Suprapubic skin (tissue), 4 donors: ENCODE data around the gene KIF4A. TPM values are rescaled to one million over a fixed set of nuclear protein-coding genes. Genes with fewer than 3 reads are reported as not detected.

Experiments
- DNase-seq, 2 donors: peaks; one replicate each; pipeline ENCODE4 v3.0.0-alpha.2; 2019; ENCODE audit warnings: low spot score in 2 of 2
- H3K27ac ChIP-seq: fragments of 200-600 bp; sonication (generic); one replicate; pipeline ENCODE4 v1.5.1; 2019
- H3K27me3 ChIP-seq: fragments of 200-600 bp; sonication (generic); one replicate; pipeline ENCODE4 v1.5.1; 2019
- H3K36me3 ChIP-seq: fragments of 200-600 bp; sonication (generic); one replicate; pipeline ENCODE4 v1.5.1; 2019
- H3K4me1 ChIP-seq: fragments of 200-600 bp; sonication (generic); one replicate; pipeline ENCODE4 v1.5.1; 2019
- H3K4me3 ChIP-seq: fragments of 200-600 bp; sonication (generic); one replicate; pipeline ENCODE4 v1.5.1; 2019; ENCODE audit warnings: mild to moderate bottlenecking
- H3K9me3 ChIP-seq: fragments of 200-600 bp; sonication (generic); one replicate; pipeline ENCODE4 v1.5.1; 2019
- CTCF ChIP-seq, 2 donors: fragments of 200-600 bp in 1 of 2; fragments of 450-650 bp in 1 of 2; sonication (generic) in 1 of 2; IDR thresholded peaks; one replicate each; pipeline ENCODE4 v1.5.1; 2016 to 2019; ENCODE audit warnings: antibody characterized with exemption in 2 of 2, mild to moderate bottlenecking in 1 of 2, moderate library complexity in 1 of 2
- EP300 ChIP-seq: sonication (generic); formaldehyde crosslinking; IDR thresholded peaks from one replicate; pipeline ENCODE4 v1.6.1; 2017; ENCODE audit warnings: antibody characterized with exemption
- POLR2A ChIP-seq, 2 donors: fragments of 450-650 bp; IDR thresholded peaks; one replicate each; pipeline ENCODE4 v1.6.1; 2017; ENCODE audit warnings: antibody characterized with exemption in 2 of 2, mild to moderate bottlenecking in 2 of 2, moderate library complexity in 2 of 2
- POLR2AphosphoS5 ChIP-seq, 3 donors: sonication (generic); formaldehyde crosslinking; IDR thresholded peaks; one replicate each; pipeline ENCODE4 v1.6.1; 2017; ENCODE audit warnings: antibody characterized with exemption in 3 of 3
- WGBS: methylation state at CpG from one replicate; pipeline ENCODE4 v1.1.5; 2018; 5-methylcytosine and 5-hydroxymethylcytosine counted together
- total RNA-seq, 4 donors: library from RNA; depleted of rRNA; stranded (reverse); fragments of >200 nt; gene quantifications; one replicate each; pipeline ENCODE4 v1.1.0, GENCODE V29; 2016

Gene KIF4A
- total RNA-seq, 4 donors from 2014 or later = 1.4 to 2.3 (median 1.9) TPM

- Histone ChIP-seq H3K9me3 (no peaks in the 10 kb centered on the region), H3K4me1 (no peaks in the 10 kb centered on the region), H3K27ac (no peak overlapping the region), H3K27me3 (no peaks in the 10 kb centered on the region), H3K4me3 (no peak overlapping the region), H3K36me3 (no peaks in the 10 kb centered on the region)
- 71% methylated on average over 2 of the region's 2 CpGs for WGBS
- DNase-seq = no peak
- TF ChIP-seq EP300 = no peak
- TF ChIP-seq POLR2AphosphoS5 (IDR thresholded peaks at IDR 0.05) = no peak
- no peak for TF ChIP-seq POLR2A (IDR thresholded peaks at IDR 0.05)
- no peak for TF ChIP-seq CTCF (IDR thresholded peaks at IDR 0.05)
Observed at GRCh38 chrX:70255452-70255851, 34.5 kb upstream of the KIF4A start.

- Histone ChIP-seq H3K36me3 (no peaks in the 10 kb centered on the region), H3K4me3 (no peak overlapping the region), H3K27me3 (no peaks in the 10 kb centered on the region), H3K27ac (no peak overlapping the region), H3K4me1 (peaks cover 2% of the 10 kb centered on the region), H3K9me3 (no peaks in the 10 kb centered on the region)
- TF ChIP-seq POLR2AphosphoS5 (IDR thresholded peaks at IDR 0.05) = no peak
- TF ChIP-seq CTCF (IDR thresholded peaks at IDR 0.05) = no peak
- no peak for TF ChIP-seq EP300
- no peak for TF ChIP-seq POLR2A (IDR thresholded peaks at IDR 0.05)
- WGBS = 61% methylated on average over 4 of the region's 5 CpGs
- no peak for DNase-seq
Observed at GRCh38 chrX:70257423-70258288, 32.2 kb upstream of the KIF4A start.

DNA sequence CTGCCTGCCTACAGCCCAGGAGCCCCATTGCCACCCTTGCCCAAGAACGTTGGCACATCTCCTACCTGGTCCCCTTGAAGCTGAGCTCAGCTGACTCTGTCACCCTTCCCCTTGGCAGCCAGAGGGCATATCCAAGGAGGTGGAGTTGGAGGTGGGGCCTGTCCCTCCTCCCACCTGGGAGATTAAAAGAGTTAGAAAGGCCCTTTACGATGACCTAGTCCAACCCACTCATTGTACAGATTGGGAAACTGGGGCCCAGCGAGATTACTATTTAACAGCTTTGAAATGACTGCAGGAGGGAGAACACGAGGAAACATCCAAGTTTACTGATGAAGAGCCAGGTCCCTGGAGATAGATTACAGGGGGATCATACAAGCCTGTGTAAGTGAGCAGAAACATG, 29.8 kb upstream of the KIF4A start, which contains the start of gene P2RY4:
Gene P2RY4 (minus strand): TSS at position 101 of the 400 bp plus-strand sequence. CDS start 580 bp downstream, outside the sequence.
- no peaks in the 10 kb centered on the region for H3K9me3 ChIP-seq
- WGBS = 67% methylated on average over 4 of the region's 4 CpGs
- no peaks in the 10 kb centered on the region for H3K36me3 ChIP-seq
- no peak for DNase-seq
- H3K27ac ChIP-seq = no peak within 1 kb of the TSS
- no peaks in the 10 kb centered on the region for H3K27me3 ChIP-seq
- no peak for TF ChIP-seq POLR2A (IDR thresholded peaks at IDR 0.05)
- TF ChIP-seq EP300 = no peak
- TF ChIP-seq CTCF (IDR thresholded peaks at IDR 0.05) = no peak
- TF ChIP-seq POLR2AphosphoS5 (IDR thresholded peaks at IDR 0.05) = no peak
- peaks cover 3% of the 10 kb centered on the region for H3K4me1 ChIP-seq
- H3K4me3 ChIP-seq = no peak within 1 kb of the TSS

DNA sequence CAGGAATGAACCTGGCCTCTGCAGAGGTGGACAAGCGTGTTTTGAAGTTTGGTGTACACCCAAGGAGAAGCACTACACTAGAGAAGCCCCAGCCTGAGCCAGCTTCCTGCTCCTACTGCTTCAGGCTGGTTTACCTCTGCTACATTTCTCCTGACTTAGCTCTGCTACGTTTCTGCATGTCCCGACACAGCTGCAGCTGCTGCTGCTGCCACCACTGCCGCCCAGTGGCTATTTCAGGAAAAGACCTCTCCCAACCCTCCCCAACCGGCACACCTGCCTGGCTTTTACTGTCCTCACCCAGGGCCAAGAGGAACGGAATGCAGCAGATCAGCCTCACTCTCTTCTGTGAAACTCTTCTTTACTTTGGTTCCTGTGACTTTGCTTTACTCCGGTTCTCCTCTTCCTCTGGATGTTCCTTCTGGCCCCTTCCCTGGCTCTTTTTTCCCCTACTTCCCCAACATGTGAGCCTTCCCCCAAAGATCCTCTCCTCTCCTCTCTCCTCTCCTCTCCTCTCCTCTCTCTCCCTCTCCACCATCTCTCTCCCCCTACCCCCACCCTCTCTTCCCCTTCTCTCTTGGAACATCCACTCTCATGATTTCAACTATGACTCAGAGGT, 26.8 kb upstream of the KIF4A start:
- TF ChIP-seq CTCF (IDR thresholded peaks at IDR 0.05) = peak in 1 of 2 donors; percentile 43
- TF ChIP-seq EP300 = no peak
- TF ChIP-seq POLR2AphosphoS5 (IDR thresholded peaks at IDR 0.05) = no peak
- TF ChIP-seq POLR2A (IDR thresholded peaks at IDR 0.05) = no peak
- no peak overlapping the region for H3K27ac ChIP-seq
- no peaks in the 10 kb centered on the region for H3K36me3 ChIP-seq
- DNase-seq = no peak
- no peaks in the 10 kb centered on the region for H3K9me3 ChIP-seq
- WGBS = 12% methylated on average over 7 of the region's 7 CpGs
- H3K27me3 ChIP-seq = no peaks in the 10 kb centered on the region
- H3K4me1 ChIP-seq = peaks cover 3% of the 10 kb centered on the region
- no peak overlapping the region for H3K4me3 ChIP-seq

- 65% methylated on average over 3 of the region's 3 CpGs for WGBS
- H3K36me3 ChIP-seq = no peaks in the 10 kb centered on the region
- no peak for TF ChIP-seq CTCF (IDR thresholded peaks at IDR 0.05)
- no peak for TF ChIP-seq EP300
- TF ChIP-seq POLR2A (IDR thresholded peaks at IDR 0.05) = no peak
- no peak for TF ChIP-seq POLR2AphosphoS5 (IDR thresholded peaks at IDR 0.05)
Observed at GRCh38 chrX:70264784-70265183, 25.1 kb upstream of the KIF4A start.

More at GRCh38 chrX:70264784-70265183, 25.1 kb upstream of the KIF4A start:
- H3K9me3 ChIP-seq = no peaks in the 10 kb centered on the region
- peaks cover 3% of the 10 kb centered on the region for H3K4me1 ChIP-seq
- H3K4me3 ChIP-seq = no peak overlapping the region
- no peaks in the 10 kb centered on the region for H3K27me3 ChIP-seq
- no peak overlapping the region for H3K27ac ChIP-seq
- no peak for DNase-seq
